ENCODE data around the gene RBM33. TPM values are rescaled to one million over a fixed set of nuclear protein-coding genes. Genes with fewer than 3 reads are reported as not detected.

RBM33 gene
- total and polyA plus RNA-seq, 2 of the 8 experiments (the other 6 are each of a cell fraction or from before 2014, with no cell fraction given) = 16.5 to 64.6 TPM

- CTCF ChIA-PET (ENCODE audit: partially characterized antibody) = interaction anchor here (1.0 to 2.0 kb wide), 4 partner anchors 14 to 125 kb away, joined by 3 to 5 read pairs (median 3); no protein-coding TSS in a partner anchor
- Histone ChIP-seq H2BK120ac (replicated peaks; ENCODE audit: low read depth, low read length) (no peak overlapping the region), H3K79me1 (ENCODE audit: low read depth, low read length) (no peaks in the 10 kb centered on the region), H3K4me3 (ENCODE audit: extremely low read depth in 1 of 4, insufficient read depth in 2 of 4, low read depth in 3 of 4, low read length in 4 of 4) (no peak overlapping the region), H3K18ac (ENCODE audit: extremely low read depth, low read length) (no peak overlapping the region), H3K27ac (ENCODE audit: low read depth, low read length) (no peak overlapping the region), H4K5ac (ENCODE audit: insufficient read length, low read depth, low read length) (no peak overlapping the region), H3K36me3 (ENCODE audit: control insufficient read depth in 2 of 4, insufficient read depth in 4 of 4, low read length in 3 of 4) (peaks cover 0 to 11% (median 2%) of the 10 kb centered on the region in 4 experiments; a peak in 2 of 8 replicates), H3K9me3 (ENCODE audit: insufficient read depth in 2 of 2, low read depth in 1 of 2, low read length in 1 of 2) (no peaks in the 10 kb centered on the region), H3K56ac (replicated peaks; ENCODE audit: insufficient read length, low read depth, low read length) (no peak overlapping the region), H4K20me1 (replicated peaks in 1 of 2; ENCODE audit: control insufficient read depth in 1 of 2, insufficient read depth in 2 of 2, low read length in 2 of 2) (peaks cover 3 to 11% of the 10 kb centered on the region in 2 experiments), H2BK12ac (ENCODE audit: low read depth, low read length) (no peak overlapping the region), H3K27me3 (replicated peaks in 1 of 4; ENCODE audit: control insufficient read depth in 3 of 4, extremely low read depth in 1 of 4, insufficient read depth in 3 of 4, low read length in 3 of 4) (no peaks in the 10 kb centered on the region), H4K8ac (ENCODE audit: extremely low read depth, insufficient read depth, low read length) (no peak overlapping the region), H3K23ac (ENCODE audit: insufficient read length) (no peak overlapping the region), H2AK5ac (ENCODE audit: low read depth, low read length) (no peak overlapping the region), H3K4me2 (ENCODE audit: insufficient read depth in 1 of 2, low read depth in 2 of 2, low read length in 2 of 2) (no peak overlapping the region), H3K23me2 (ENCODE audit: low read depth, low read length) (no peaks in the 10 kb centered on the region), H3K4ac (replicated peaks; ENCODE audit: insufficient read length, low read depth, low read length) (no peak overlapping the region), H2BK5ac (ENCODE audit: low read depth, low read length) (no peak overlapping the region), H3K14ac (ENCODE audit: insufficient read length) (no peak overlapping the region), H3K79me2 (ENCODE audit: control insufficient read depth in 1 of 2, insufficient read depth in 2 of 2, low read length in 2 of 2) (peaks cover 0 to 35% of the 10 kb centered on the region in 2 experiments; a peak in 2 of 4 replicates), H3K4me1 (replicated peaks in 1 of 4; ENCODE audit: control insufficient read depth in 3 of 4, insufficient read depth in 4 of 4, low read length in 3 of 4) (no peaks in the 10 kb centered on the region), H3K9ac (replicated peaks in 1 of 4; ENCODE audit: extremely low read depth in 1 of 4, low read depth in 3 of 4, low read length in 3 of 4) (no peak overlapping the region), H2BK20ac (ENCODE audit: low read length) (no peak overlapping the region), H2AFZ (ENCODE audit: low read length) (no peak overlapping the region), H4K91ac (replicated peaks; ENCODE audit: insufficient read length, low read length) (no peak overlapping the region), H2BK15ac (ENCODE audit: low read length) (no peak overlapping the region)
- TF ChIP-seq MAFK (IDR thresholded peaks at IDR 0.05; ENCODE audit: low read depth, low read length) (no peak), SIX5 (IDR thresholded peaks at IDR 0.05; ENCODE audit: low read depth, low read length) (no peak), POLR2A (IDR thresholded peaks at IDR 0.05; ENCODE audit: control extremely low read depth in 1 of 2, low read depth in 2 of 2, low read length in 2 of 2) (no peak), TBP (IDR thresholded peaks at IDR 0.05; ENCODE audit: low read depth, low read length) (no peak), CTCF (IDR thresholded peaks at IDR 0.05; ENCODE audit: control extremely low read depth in 1 of 3, insufficient read depth in 1 of 3, low read depth in 1 of 3, low read length in 3 of 3) (no peak), TEAD4 (IDR thresholded peaks at IDR 0.05; ENCODE audit: low read depth, low read length) (no peak), SP1 (IDR thresholded peaks at IDR 0.05; ENCODE audit: low read depth, low read length) (no peak), TAF7 (optimal IDR thresholded peaks at IDR 0.05; ENCODE audit: borderline replicate concordance, low read depth, low read length) (no peak), POU5F1 (IDR thresholded peaks at IDR 0.05; ENCODE audit: low read depth, low read length) (no peak), POLR2AphosphoS5 (IDR thresholded peaks at IDR 0.05; ENCODE audit: low read depth, low read length) (no peak), ZNF274 (IDR thresholded peaks at IDR 0.05; ENCODE audit: borderline replicate concordance, extremely low read depth, low read length) (no peak), SP4 (IDR thresholded peaks at IDR 0.05; ENCODE audit: low read length) (no peak)
- POLR2A ChIA-PET (ENCODE audit: partially characterized antibody) = no interaction called here
- WGBS, 2 experiments (ENCODE audit: extremely low coverage in 1 of 2, insufficient coverage in 1 of 2, insufficient read length in 1 of 2, insufficient replicate concordance in 2 of 2, low coverage in 1 of 2, low lambda C conversion rate in 2 of 2, missing lambda C conversion rate in 1 of 2) = 93% methylated on average over 4 of the region's 4 CpGs; no CpG with 5 or more reads in 1 of the 2 experiments
- FAIRE-seq (no peak), DNase-seq (ENCODE audit: low read depth in 1 of 2, low spot score in 2 of 2) (no peak)
Measured at GRCh38 chr7:155722936-155723335, 78.5 kb downstream of the RBM33 start.
